ENCODE results near the gene KCTD5.
"Not testable (repeated sequence)": the region's sequence is repeated elsewhere in the genome, so short reads cannot be mapped to it uniquely, and the experiment has no call there.

GRCh38 chr16:2666671-2667070, 15.7 kb upstream of the KCTD5 start:
- TF ChIP-seq SREBF2 (CRISPR knock-in tag; IDR thresholded peaks at IDR 0.05); RCOR1 (IDR thresholded peaks at IDR 0.05; ENCODE audit: borderline replicate concordance in 1 of 2, low read depth in 2 of 2, low read length in 2 of 2); GABPA (tag; conservative IDR thresholded peaks at IDR 0.05; ENCODE audit: low read depth); EP300 (IDR thresholded peaks at IDR 0.05; ENCODE audit: low read length); GATA2 (CRISPR knock-in tag; IDR thresholded peaks at IDR 0.05); POLR2AphosphoS2 (IDR thresholded peaks at IDR 0.05; ENCODE audit: low read length); ELF1 (tag; IDR thresholded peaks at IDR 0.05); MAFK (IDR thresholded peaks at IDR 0.05; ENCODE audit: low read length); TFAM (CRISPR knock-in tag; conservative IDR thresholded peaks at IDR 0.05); YY1 (IDR thresholded peaks at IDR 0.05; ENCODE audit: borderline replicate concordance in 1 of 3, control insufficient read depth in 1 of 3, extremely low read depth in 1 of 3, insufficient read depth in 3 of 3, insufficient read length in 1 of 3, insufficient replicate concordance in 2 of 3, low read depth in 1 of 3, low read length in 2 of 3); ELK1 (CRISPR knock-in tag; IDR thresholded peaks at IDR 0.05); ZNF699 (CRISPR knock-in tag; IDR thresholded peaks at IDR 0.05; ENCODE audit: insufficient replicate concordance); SMAD2 (IDR thresholded peaks at IDR 0.05; ENCODE audit: low read depth, low read length); NR2C1 (IDR thresholded peaks at IDR 0.05); NR2C1 (tag; IDR thresholded peaks at IDR 0.05): not testable (repeated sequence)
